Measurements from ENCODE around the gene GEMIN7. TPM values are rescaled to one million over a fixed set of nuclear protein-coding genes. Genes with fewer than 3 reads are reported as not detected.

GEMIN7 gene
- total and polyA plus RNA-seq, 4 experiments from 2014 or later = 15.9 to 75.3 (median 26.2) TPM

- peaks cover 0 to under 1% of the 10 kb centered on the region in 2 donors for H3K36me3 Mint-ChIP-seq
- no peaks in the 10 kb centered on the region for H3K9me3 Mint-ChIP-seq
- H3K4me3 Mint-ChIP-seq = no peak overlapping the region
- peak overlapping the region in 3 of 7 donors; percentile 18 to 78 (median 67) for H3K27ac Mint-ChIP-seq
- Histone ChIP-seq H3K27me3 (ENCODE audit: insufficient read depth, low read length) (no peaks in the 10 kb centered on the region), H3K27ac (ENCODE audit: low read depth, low read length) (no peak overlapping the region), H3K36me3 (ENCODE audit: insufficient read depth, low read length) (no peaks in the 10 kb centered on the region), H3K4me1 (ENCODE audit: insufficient read depth, low read length) (peaks cover 55% of the 10 kb centered on the region), H3K4me3 (ENCODE audit: low read length in 2 of 2) (no peak overlapping the region), H3K9me3 (ENCODE audit: control insufficient read depth in 1 of 2, low read length in 2 of 2) (no peaks in the 10 kb centered on the region)
- H3K4me1 Mint-ChIP-seq = peaks cover 51 to 96% (median 69%) of the 10 kb centered on the region in 4 donors
- intact Hi-C loops (cut with micrococcal nuclease) = no loop called here
- ChIA-PET POLR2A (ENCODE audit: partially characterized antibody) (no interaction called here), CTCF (ENCODE audit: partially characterized antibody) (interaction anchor here (1.0 kb wide), 1 partner anchor 28 kb away, joined by 4 read pairs; no protein-coding TSS in a partner anchor)
- no peaks in the 10 kb centered on the region for H3K27me3 Mint-ChIP-seq
- peak in 1 of 5 donors; percentile 19 for DNase-seq
Observed at GRCh38 chr19:45098521-45099466, 19.7 kb downstream of the GEMIN7 start.

GRCh38 chr19:45099467-45100191 is 20.6 kb downstream of the GEMIN7 start:
- Histone ChIP-seq H3K27me3 (ENCODE audit: insufficient read depth, low read length) (no peaks in the 10 kb centered on the region), H3K4me1 (ENCODE audit: insufficient read depth, low read length) (peaks cover 55% of the 10 kb centered on the region), H3K27ac (ENCODE audit: low read depth, low read length) (no peak overlapping the region), H3K9me3 (ENCODE audit: control insufficient read depth in 1 of 2, low read length in 2 of 2) (no peaks in the 10 kb centered on the region), H3K36me3 (ENCODE audit: insufficient read depth, low read length) (no peaks in the 10 kb centered on the region), H3K4me3 (ENCODE audit: low read length in 2 of 2) (no peak overlapping the region)
- CTCF ChIA-PET (ENCODE audit: partially characterized antibody) = no interaction called here
- Mint-ChIP-seq H3K4me1 (peaks cover 52 to 96% (median 70%) of the 10 kb centered on the region in 4 donors), H3K4me3 (peak overlapping the region in 1 of 8 donors; percentile 26), H3K36me3 (no peaks in the 10 kb centered on the region), H3K9me3 (no peaks in the 10 kb centered on the region), H3K27ac (peak overlapping the region in 3 of 7 donors; percentile 57 to 78 (median 64)), H3K27me3 (no peaks in the 10 kb centered on the region)
- no peak for DNase-seq
- POLR2A ChIA-PET (ENCODE audit: partially characterized antibody) = no interaction called here
- intact Hi-C loops (cut with micrococcal nuclease) = no loop called here

DNA sequence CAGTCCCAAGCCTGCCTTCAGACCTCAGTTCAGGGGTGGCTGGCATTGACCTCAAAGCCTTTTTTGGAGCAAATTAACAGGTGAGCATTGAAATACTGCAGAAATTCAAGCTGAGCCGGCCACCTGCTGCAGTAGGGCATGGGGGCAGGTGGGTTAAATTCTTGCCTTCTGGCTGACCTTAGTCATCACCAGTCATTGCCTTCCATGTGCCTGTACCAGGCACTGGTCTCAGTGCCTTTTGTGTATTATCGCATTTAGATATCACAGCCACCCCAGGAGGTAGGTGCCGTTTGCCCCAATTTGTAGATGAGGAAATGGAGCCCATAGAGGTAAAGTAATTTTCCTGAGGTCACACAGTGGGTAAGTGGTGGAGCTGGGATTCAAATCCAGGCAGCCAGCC is 21.1 kb downstream of the GEMIN7 start:
- no peak overlapping the region for H3K4me3 ChIP-seq (ENCODE audit: low read length in 2 of 2)
- Mint-ChIP-seq H3K9me3 (no peaks in the 10 kb centered on the region), H3K36me3 (no peaks in the 10 kb centered on the region), H3K4me3 (no peak overlapping the region), H3K27me3 (no peaks in the 10 kb centered on the region), H3K27ac (peak overlapping the region in 1 of 7 donors; percentile 64), H3K4me1 (peaks cover 53 to 96% (median 71%) of the 10 kb centered on the region in 4 donors)
- DNase-seq = no peak
- H3K27ac ChIP-seq (ENCODE audit: low read depth, low read length) = no peak overlapping the region
- CTCF ChIA-PET (ENCODE audit: partially characterized antibody) = no interaction called here
- POLR2A ChIA-PET (ENCODE audit: partially characterized antibody) = interaction anchor here (1.9 kb wide), 1 partner anchor 9 kb away, joined by 5 read pairs; no protein-coding TSS in a partner anchor
- intact Hi-C loops (cut with micrococcal nuclease) = no loop called here
- H3K27me3 ChIP-seq (ENCODE audit: insufficient read depth, low read length) = no peaks in the 10 kb centered on the region
- H3K36me3 ChIP-seq (ENCODE audit: insufficient read depth, low read length) = no peaks in the 10 kb centered on the region
- peaks cover 55% of the 10 kb centered on the region for H3K4me1 ChIP-seq (ENCODE audit: insufficient read depth, low read length)
- no peaks in the 10 kb centered on the region for H3K9me3 ChIP-seq (ENCODE audit: control insufficient read depth in 1 of 2, low read length in 2 of 2)

GRCh38 chr19:45100846-45101252 is 21.8 kb downstream of the GEMIN7 start:
- H3K27me3 Mint-ChIP-seq = no peaks in the 10 kb centered on the region
- intact Hi-C loops (cut with micrococcal nuclease) = no loop called here
- POLR2A ChIA-PET (ENCODE audit: partially characterized antibody) = interaction anchor here (1.9 kb wide), 1 partner anchor 9 kb away, joined by 5 read pairs; no protein-coding TSS in a partner anchor
- peak overlapping the region in 1 of 8 donors; percentile 32 for H3K4me3 Mint-ChIP-seq
- Histone ChIP-seq H3K9me3 (ENCODE audit: control insufficient read depth in 1 of 2, low read length in 2 of 2) (no peaks in the 10 kb centered on the region), H3K4me3 (ENCODE audit: low read length in 2 of 2) (no peak overlapping the region), H3K27ac (ENCODE audit: low read depth, low read length) (no peak overlapping the region), H3K36me3 (ENCODE audit: insufficient read depth, low read length) (no peaks in the 10 kb centered on the region), H3K27me3 (ENCODE audit: insufficient read depth, low read length) (no peaks in the 10 kb centered on the region), H3K4me1 (ENCODE audit: insufficient read depth, low read length) (peaks cover 52% of the 10 kb centered on the region)
- H3K9me3 Mint-ChIP-seq = no peaks in the 10 kb centered on the region
- H3K27ac Mint-ChIP-seq = peak overlapping the region in 4 of 7 donors; percentile 2 to 73 (median 27)
- peaks cover 53 to 96% (median 71%) of the 10 kb centered on the region in 4 donors for H3K4me1 Mint-ChIP-seq
- peak in 1 of 5 donors; percentile 28 for DNase-seq
- CTCF ChIA-PET (ENCODE audit: partially characterized antibody) = no interaction called here
- H3K36me3 Mint-ChIP-seq = no peaks in the 10 kb centered on the region

GRCh38 chr19:45101806-45102205 is 22.7 kb downstream of the GEMIN7 start:
- Histone ChIP-seq H3K27ac (ENCODE audit: low read depth, low read length) (no peak overlapping the region), H3K4me3 (ENCODE audit: low read length in 2 of 2) (no peak overlapping the region), H3K36me3 (ENCODE audit: insufficient read depth, low read length) (no peaks in the 10 kb centered on the region), H3K27me3 (ENCODE audit: insufficient read depth, low read length) (no peaks in the 10 kb centered on the region), H3K9me3 (ENCODE audit: control insufficient read depth in 1 of 2, low read length in 2 of 2) (no peaks in the 10 kb centered on the region), H3K4me1 (ENCODE audit: insufficient read depth, low read length) (peaks cover 46% of the 10 kb centered on the region)
- H3K27me3 Mint-ChIP-seq = no peaks in the 10 kb centered on the region
- H3K36me3 Mint-ChIP-seq = no peaks in the 10 kb centered on the region
- H3K27ac Mint-ChIP-seq = peak overlapping the region in 3 of 7 donors; percentile 32 to 84 (median 41)
- intact Hi-C loops (cut with micrococcal nuclease) = no loop called here
- H3K4me1 Mint-ChIP-seq = peaks cover 44 to 89% (median 61%) of the 10 kb centered on the region in 4 donors
- CTCF ChIA-PET (ENCODE audit: partially characterized antibody) = interaction anchor here (1.3 kb wide), 1 partner anchor 25 kb away, joined by 3 read pairs; no protein-coding TSS in a partner anchor
- POLR2A ChIA-PET (ENCODE audit: partially characterized antibody) = interaction anchor here (1.9 kb wide), 1 partner anchor 10 kb away, joined by 5 read pairs; no protein-coding TSS in a partner anchor
- no peaks in the 10 kb centered on the region for H3K9me3 Mint-ChIP-seq
- DNase-seq = no peak
- H3K4me3 Mint-ChIP-seq = no peak overlapping the region

GRCh38 chr19:45102481-45102880 is 23.4 kb downstream of the GEMIN7 start:
- POLR2A ChIA-PET (ENCODE audit: partially characterized antibody) = interaction anchor here (0.5 to 1.9 kb wide), 6 partner anchors 10 to 145 kb away, joined by 3 to 30 read pairs (median 5); partner anchors contain the start of genes GEMIN7 and PPP1R37
- H3K36me3 Mint-ChIP-seq = no peaks in the 10 kb centered on the region
- H3K4me1 Mint-ChIP-seq = peaks cover 40 to 83% (median 55%) of the 10 kb centered on the region in 4 donors
- Histone ChIP-seq H3K27ac (ENCODE audit: low read depth, low read length) (no peak overlapping the region), H3K9me3 (ENCODE audit: control insufficient read depth in 1 of 2, low read length in 2 of 2) (no peaks in the 10 kb centered on the region), H3K4me1 (ENCODE audit: insufficient read depth, low read length) (peaks cover 39% of the 10 kb centered on the region), H3K4me3 (ENCODE audit: low read length in 2 of 2) (no peak overlapping the region), H3K27me3 (ENCODE audit: insufficient read depth, low read length) (no peaks in the 10 kb centered on the region), H3K36me3 (ENCODE audit: insufficient read depth, low read length) (no peaks in the 10 kb centered on the region)
- DNase-seq = peak in 1 of 5 donors; percentile 3
- no peaks in the 10 kb centered on the region for H3K27me3 Mint-ChIP-seq
- H3K9me3 Mint-ChIP-seq = no peaks in the 10 kb centered on the region
- CTCF ChIA-PET (ENCODE audit: partially characterized antibody) = interaction anchor here (0.9 to 1.5 kb wide), 4 partner anchors 11 to 24 kb away, joined by 3 to 19 read pairs (median 4); no protein-coding TSS in a partner anchor
- peak overlapping the region in 1 of 7 donors; percentile 81 for H3K27ac Mint-ChIP-seq
- intact Hi-C loops (cut with micrococcal nuclease) = no loop called here
- peak overlapping the region in 1 of 8 donors; percentile 63 for H3K4me3 Mint-ChIP-seq
